ENCODE measurements around the gene STARD3NL.
"Not testable (repeated sequence)": the region's sequence is repeated elsewhere in the genome, so short reads cannot be mapped to it uniquely, and the experiment has no call there.

DNA sequence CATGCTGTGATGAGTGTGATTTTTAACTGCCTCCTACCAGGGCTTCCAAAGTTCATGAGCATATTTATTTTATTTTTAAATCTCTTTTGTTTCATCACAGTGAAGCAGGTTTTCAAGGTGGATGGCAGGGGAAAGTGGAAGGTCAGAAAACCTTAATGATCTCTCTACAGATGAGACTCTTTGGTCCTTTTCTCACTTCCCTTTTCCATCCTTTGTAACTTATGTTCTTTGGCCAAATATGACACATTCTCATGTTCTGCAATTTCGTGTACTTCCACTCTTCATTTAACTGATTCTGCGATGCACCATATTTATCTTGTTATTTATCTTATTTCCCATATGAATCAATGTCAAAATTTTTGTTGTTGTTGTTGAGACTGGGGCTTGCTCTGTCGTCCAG, 71.8 kb downstream of the STARD3NL start:
- TF ChIP-seq, protein P1, sequence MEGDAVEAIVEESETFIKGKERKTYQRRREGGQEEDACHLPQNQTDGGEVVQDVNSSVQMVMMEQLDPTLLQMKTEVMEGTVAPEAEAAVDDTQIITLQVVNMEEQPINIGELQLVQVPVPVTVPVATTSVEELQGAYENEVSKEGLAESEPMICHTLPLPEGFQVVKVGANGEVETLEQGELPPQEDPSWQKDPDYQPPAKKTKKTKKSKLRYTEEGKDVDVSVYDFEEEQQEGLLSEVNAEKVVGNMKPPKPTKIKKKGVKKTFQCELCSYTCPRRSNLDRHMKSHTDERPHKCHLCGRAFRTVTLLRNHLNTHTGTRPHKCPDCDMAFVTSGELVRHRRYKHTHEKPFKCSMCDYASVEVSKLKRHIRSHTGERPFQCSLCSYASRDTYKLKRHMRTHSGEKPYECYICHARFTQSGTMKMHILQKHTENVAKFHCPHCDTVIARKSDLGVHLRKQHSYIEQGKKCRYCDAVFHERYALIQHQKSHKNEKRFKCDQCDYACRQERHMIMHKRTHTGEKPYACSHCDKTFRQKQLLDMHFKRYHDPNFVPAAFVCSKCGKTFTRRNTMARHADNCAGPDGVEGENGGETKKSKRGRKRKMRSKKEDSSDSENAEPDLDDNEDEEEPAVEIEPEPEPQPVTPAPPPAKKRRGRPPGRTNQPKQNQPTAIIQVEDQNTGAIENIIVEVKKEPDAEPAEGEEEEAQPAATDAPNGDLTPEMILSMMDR (IDR thresholded peaks at IDR 0.05), result not testable (repeated sequence)
- TF ChIP-seq POLR2A (IDR thresholded peaks at IDR 0.05), result not testable (repeated sequence)

All from transverse colon (tissue), 3 donors.